ENCODE results near the gene CTRL. TPM values are rescaled to one million over a fixed set of nuclear protein-coding genes. Genes with fewer than 3 reads are reported as not detected.
A peak's percentile ranks its signal among the peaks of the same experiment; 100 is the strongest.
"Not testable (repeated sequence)": the region's sequence is repeated elsewhere in the genome, so short reads cannot be mapped to it uniquely, and the experiment has no call there.

CTRL gene
- total and polyA plus RNA-seq, 7 donors, result 0.71 to 2.1 (median 1.2) TPM; not detected in 3

DNA sequence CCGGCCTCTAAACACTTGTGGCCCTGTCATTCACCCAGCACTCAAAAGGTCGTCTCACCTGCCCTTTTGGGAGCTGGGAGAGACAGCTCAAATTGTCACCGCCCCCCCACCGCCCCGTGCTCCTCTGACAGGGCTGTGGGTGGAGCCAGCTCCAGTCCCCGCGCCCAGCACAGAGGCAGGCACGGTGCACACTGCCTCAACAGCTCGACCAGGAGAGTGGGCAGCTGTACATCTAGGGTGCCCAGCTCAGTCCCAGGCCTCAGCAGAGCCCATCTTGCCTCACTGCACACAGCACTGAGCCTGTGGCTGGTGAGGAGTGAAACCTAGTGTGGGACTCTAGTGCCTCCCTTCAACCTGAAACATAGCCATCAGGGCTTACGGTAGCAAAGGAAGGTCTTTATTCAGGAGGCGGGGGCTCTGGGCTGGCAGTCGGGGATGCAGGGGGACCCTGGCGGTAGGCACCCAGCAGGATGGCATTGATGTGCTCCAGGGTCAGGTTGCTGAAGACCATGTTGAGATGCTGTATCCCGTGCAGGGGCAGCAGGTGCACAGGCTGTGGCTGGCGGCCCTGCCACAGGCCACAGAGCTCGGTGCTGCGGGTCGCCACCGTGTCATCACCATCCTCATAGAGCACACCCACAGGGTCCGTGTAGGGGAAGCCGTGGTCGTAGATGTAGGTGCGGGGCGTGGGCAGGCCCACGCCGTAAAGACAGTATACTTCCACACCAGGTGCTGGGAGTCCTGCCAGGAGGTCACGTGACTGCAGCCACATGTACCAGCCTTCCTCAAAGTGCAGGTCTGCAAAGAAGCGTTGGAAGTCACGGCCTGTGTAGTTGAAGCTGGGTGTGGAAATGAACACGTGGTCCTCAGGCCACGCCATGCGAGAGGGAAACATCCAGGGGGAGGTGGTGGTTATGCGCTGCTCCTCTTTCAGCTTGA, 8.1 kb upstream of the CTRL start:
- H3K4me1 ChIP-seq, result peaks cover 0 to 52% (median 44%) of the 10 kb centered on the region in 4 donors
- peaks cover 0 to 37% (median 12%) of the 10 kb centered on the region in 4 donors for H3K36me3 ChIP-seq
- no peak overlapping the region for H3K4me3 ChIP-seq
- H3K27ac ChIP-seq, result peak overlapping the region in 2 of 4 donors; percentile 7 to 42
- intact Hi-C loops (cut with DNase I), result loop anchor here (5.0 to 10.0 kb wide), 2 partner anchors 97 to 415 kb away; partner anchors contain the start of genes RIPOR1 and THAP11
- TF ChIP-seq, protein P1, sequence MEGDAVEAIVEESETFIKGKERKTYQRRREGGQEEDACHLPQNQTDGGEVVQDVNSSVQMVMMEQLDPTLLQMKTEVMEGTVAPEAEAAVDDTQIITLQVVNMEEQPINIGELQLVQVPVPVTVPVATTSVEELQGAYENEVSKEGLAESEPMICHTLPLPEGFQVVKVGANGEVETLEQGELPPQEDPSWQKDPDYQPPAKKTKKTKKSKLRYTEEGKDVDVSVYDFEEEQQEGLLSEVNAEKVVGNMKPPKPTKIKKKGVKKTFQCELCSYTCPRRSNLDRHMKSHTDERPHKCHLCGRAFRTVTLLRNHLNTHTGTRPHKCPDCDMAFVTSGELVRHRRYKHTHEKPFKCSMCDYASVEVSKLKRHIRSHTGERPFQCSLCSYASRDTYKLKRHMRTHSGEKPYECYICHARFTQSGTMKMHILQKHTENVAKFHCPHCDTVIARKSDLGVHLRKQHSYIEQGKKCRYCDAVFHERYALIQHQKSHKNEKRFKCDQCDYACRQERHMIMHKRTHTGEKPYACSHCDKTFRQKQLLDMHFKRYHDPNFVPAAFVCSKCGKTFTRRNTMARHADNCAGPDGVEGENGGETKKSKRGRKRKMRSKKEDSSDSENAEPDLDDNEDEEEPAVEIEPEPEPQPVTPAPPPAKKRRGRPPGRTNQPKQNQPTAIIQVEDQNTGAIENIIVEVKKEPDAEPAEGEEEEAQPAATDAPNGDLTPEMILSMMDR (IDR thresholded peaks at IDR 0.05), result no peak
- TF ChIP-seq POLR2A (IDR thresholded peaks at IDR 0.05) (no peak), POLR2AphosphoS5 (IDR thresholded peaks at IDR 0.05) (peak in 2 of 4 donors; percentile 10 to 34), EP300 (IDR thresholded peaks at IDR 0.05) (no peak)
- no peaks in the 10 kb centered on the region for H3K9me3 ChIP-seq
- no peaks in the 10 kb centered on the region for H3K27me3 ChIP-seq
- 56 to 63% methylated on average over 33 of the region's 33 CpGs for WGBS, 2 donors
- DNase-seq, result no peak

DNA sequence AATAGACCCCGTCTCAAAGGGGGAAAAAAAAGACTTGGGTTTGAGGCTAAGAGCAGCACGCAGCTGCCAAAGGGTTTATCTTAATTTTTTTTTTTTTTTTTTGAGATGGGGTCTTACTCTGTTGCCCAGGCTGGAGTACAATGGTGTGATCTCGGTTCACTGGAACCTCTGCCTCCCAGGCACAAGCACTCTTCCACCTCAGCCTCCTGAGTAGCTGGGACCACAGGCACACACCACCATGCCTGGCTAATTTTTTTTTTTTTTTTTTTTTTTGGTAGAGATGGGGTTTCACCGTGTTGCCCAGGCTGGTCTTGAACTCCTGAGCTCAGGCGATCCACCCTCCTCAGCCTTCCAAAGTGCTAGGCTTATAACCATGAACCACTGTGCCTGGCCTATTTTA, 6.1 kb upstream of the CTRL start:
- H3K9me3 ChIP-seq, H3K27me3 ChIP-seq, H3K4me3 ChIP-seq, DNase-seq: not testable (repeated sequence)
- WGBS, 2 donors, result 94 to 96% methylated on average over 5 of the region's 5 CpGs
- intact Hi-C loops (cut with DNase I), result loop anchor here (5.0 to 10.0 kb wide), 2 partner anchors 95 to 413 kb away; partner anchors contain the start of genes RIPOR1 and THAP11
- H3K36me3 ChIP-seq, result peaks cover 0 to 35% (median 9%) of the 10 kb centered on the region in 4 donors
- peak overlapping the region in 3 of 4 donors; percentile 92 to 97 (median 95) for H3K27ac ChIP-seq
- peaks cover 0 to 39% (median 31%) of the 10 kb centered on the region in 4 donors for H3K4me1 ChIP-seq

DNA sequence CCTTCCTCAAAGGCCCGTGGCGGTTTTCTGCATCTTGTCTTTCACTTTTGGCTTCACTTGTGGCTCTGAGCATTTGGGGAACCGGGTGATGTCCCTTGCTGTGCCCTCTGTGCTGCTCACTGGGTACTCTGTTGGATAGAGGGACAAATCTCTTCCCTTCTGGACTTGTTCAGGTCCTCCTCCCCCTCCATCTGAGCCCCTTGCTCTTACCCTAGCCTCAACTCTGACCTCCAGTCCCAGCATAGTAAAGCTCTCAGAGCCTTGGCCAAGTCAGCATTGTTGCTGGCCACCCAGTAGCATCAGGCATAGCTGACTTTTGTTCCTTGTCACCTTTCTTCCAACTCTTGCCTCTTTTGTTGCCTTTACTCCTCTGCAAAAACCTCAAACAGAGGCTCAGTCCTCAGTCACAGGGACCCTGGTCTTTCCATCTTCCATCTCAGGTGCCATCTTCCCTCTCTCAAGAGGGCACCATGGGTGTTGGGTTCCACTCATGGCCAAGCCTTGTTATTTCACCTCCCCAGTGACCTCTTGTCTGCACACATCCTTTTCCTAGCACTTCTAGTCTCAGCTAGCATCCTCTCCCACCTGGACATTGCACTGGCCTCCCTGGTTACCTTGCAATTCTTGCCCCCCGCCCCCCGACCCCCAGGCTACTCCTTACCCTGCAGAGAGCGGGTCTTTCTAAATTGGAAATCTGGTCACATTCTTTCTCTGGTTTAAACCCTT, 5.4 kb upstream of the CTRL start:
- H3K27ac ChIP-seq, result peak overlapping the region; percentile 91 to 97 (median 94)
- peaks cover 0 to 34% (median 28%) of the 10 kb centered on the region in 4 donors for H3K4me1 ChIP-seq
- WGBS, 2 donors, result 44 to 48% methylated on average over 6 of the region's 6 CpGs
- intact Hi-C loops (cut with DNase I), result loop anchor here (5.0 to 10.0 kb wide), 2 partner anchors 95 to 412 kb away; partner anchors contain the start of genes RIPOR1 and THAP11
- H3K27me3 ChIP-seq, result no peaks in the 10 kb centered on the region
- DNase-seq, result no peak
- TF ChIP-seq EP300 (IDR thresholded peaks at IDR 0.05), result no peak
- TF ChIP-seq, protein P1 (IDR thresholded peaks at IDR 0.05), result no peak
- peak in 1 of 4 donors; percentile 3 for TF ChIP-seq POLR2AphosphoS5 (IDR thresholded peaks at IDR 0.05)
- TF ChIP-seq POLR2A (IDR thresholded peaks at IDR 0.05), result no peak
- H3K36me3 ChIP-seq, result peaks cover 0 to 30% (median 6%) of the 10 kb centered on the region in 4 donors
- no peaks in the 10 kb centered on the region for H3K9me3 ChIP-seq
- H3K4me3 ChIP-seq, result peak overlapping the region; percentile 77 to 89 (median 84)

DNA sequence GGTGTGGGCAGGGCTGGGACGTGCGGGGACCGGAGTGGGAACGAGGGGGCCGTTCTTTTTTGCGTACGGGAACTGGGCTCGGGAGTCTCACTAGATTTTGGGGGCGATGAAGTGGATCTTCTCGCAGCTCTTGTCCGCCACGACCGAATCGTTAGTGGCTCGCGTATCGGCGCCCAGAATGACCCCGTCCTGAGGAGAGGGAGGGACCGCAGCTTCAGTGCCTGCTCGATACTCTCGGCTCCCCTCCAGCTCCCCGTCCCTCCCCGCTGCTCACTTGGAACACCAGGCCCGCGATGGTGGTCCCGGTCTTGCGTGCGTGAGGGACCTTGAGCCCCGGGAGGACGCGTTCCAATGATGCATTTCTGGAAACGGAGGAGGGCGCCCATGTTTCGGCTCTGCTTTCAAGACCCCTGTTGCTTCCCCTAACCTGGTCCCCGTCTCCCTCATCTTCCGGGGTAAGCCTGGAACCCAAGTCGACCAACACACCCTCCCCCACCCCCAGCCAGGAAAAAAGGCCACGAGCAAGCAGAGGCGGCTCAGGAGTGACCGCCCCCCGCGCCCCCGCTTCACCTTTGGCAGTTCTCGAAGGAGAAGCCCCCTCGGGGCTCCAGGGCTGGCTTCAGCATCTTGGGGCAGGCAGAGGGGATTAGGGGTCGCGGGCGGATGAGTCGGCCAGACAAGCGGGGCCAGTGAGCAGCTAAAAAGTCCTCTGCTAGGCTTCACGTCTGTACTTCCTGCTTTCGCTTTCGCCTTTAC, 4.6 kb upstream of the CTRL start, which contains the start of gene PSMB10:
Gene PSMB10, minus strand, starts transcription at position 727 of the 756 bp plus-strand sequence. Its CDS starts 101 bp downstream, at position 626.
- peak; percentile 87 for DNase-seq
- TF ChIP-seq, protein P1 (IDR thresholded peaks at IDR 0.05), result no peak
- peak in 3 of 4 donors; percentile 69 to 75 (median 72) for TF ChIP-seq POLR2AphosphoS5 (IDR thresholded peaks at IDR 0.05)
- TF ChIP-seq POLR2A (IDR thresholded peaks at IDR 0.05), result peak; percentile 46 to 55
- no peak for TF ChIP-seq EP300 (IDR thresholded peaks at IDR 0.05)

More for the DNA sequence above, 4.6 kb upstream of the CTRL start, which contains the start of gene PSMB10:
- Histone ChIP-seq H3K9me3 (no peaks in the 10 kb centered on the region), H3K4me1 (peaks cover 0 to 34% (median 28%) of the 10 kb centered on the region in 4 donors), H3K27me3 (no peaks in the 10 kb centered on the region), H3K36me3 (peaks cover 0 to 28% (median 6%) of the 10 kb centered on the region in 4 donors), H3K27ac (peak within 1 kb of the TSS; percentile 91 to 97 (median 94)), H3K4me3 (peak within 1 kb of the TSS; percentile 77 to 89 (median 84))
- 0% methylated on average over 54 of the region's 54 CpGs for WGBS, 2 donors
- intact Hi-C loops (cut with DNase I), result loop anchor here (5.0 to 10.0 kb wide), 2 partner anchors 94 to 412 kb away; partner anchors contain the start of genes RIPOR1 and THAP11
